C4-2B (cell line): Measurements from ENCODE around the gene ZNF853.

Source experiments
- CTCF ChIP-seq: fragments of 450-650 bp; conservative IDR thresholded peaks from 2 replicates; pipeline ENCODE4 v1.5.1; 2017; ENCODE audit warnings: mild to moderate bottlenecking
- ZFX ChIP-seq: fragments of 450-650 bp; IDR thresholded peaks from 2 replicates; pipeline ENCODE4 v1.6.1; 2017

GRCh38 chr7:6589151-6589828 is 26.1 kb upstream of the ZNF853 start:
- TF ChIP-seq CTCF (no peak), ZFX (no peak)
